Skin of body (tissue), 2 donors: ENCODE data around the gene MPP1. TPM values are rescaled to one million over a fixed set of nuclear protein-coding genes. Genes with fewer than 3 reads are reported as not detected.
"Not testable (repeated sequence)": the region's sequence is repeated elsewhere in the genome, so short reads cannot be mapped to it uniquely, and the experiment has no call there.

Experiments
- DNase-seq: peaks from one replicate; lab custom pipeline; 2025; lab: John Stamatoyannopoulos, UW
- total RNA-seq: library from RNA; depleted of rRNA; stranded (reverse); fragments of >200 nt; gene quantifications from one replicate; pipeline ENCODE4 v1.2.3, GENCODE V29; 2014

MPP1 gene
- total RNA-seq = 34.6 TPM

- DNase-seq = peak; percentile 24
These were observed at the start of gene MPP1 for GRCh38 chrX:154804957-154805695. Gene MPP1, minus strand, starts transcription at chrX:154805485. Its CDS starts 112 bp downstream, at chrX:154805373.

DNA sequence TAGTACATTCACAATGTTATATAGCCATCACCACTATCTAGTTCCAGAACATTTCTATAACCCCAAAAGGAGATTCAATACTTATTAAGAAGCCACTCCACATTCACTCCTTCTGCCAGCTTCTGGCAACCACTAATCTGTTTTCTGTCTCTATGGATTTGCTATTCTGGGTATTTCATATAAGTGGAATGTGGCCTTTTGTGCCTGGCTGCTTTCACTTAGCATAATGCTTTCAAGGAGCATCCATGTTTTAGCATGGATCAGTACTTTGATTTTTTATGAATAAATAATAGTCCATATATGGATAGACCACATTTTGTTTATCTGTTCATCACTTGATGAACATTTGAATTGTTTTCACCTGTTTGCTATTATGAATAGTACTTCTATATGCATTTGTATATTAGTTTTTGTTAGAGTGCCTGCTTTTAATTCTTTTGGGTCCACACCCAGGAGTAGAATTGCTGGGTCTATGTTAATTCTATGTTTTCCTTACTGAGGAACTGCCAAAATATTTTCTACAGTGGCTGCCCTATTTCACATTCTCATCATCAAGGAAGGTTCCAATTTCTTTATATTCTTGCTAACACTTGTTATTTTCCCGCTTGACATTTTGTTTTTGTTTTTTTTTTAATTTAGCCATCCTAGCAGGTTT is 45.8 kb upstream of the MPP1 start:
- no peak for DNase-seq

DNA sequence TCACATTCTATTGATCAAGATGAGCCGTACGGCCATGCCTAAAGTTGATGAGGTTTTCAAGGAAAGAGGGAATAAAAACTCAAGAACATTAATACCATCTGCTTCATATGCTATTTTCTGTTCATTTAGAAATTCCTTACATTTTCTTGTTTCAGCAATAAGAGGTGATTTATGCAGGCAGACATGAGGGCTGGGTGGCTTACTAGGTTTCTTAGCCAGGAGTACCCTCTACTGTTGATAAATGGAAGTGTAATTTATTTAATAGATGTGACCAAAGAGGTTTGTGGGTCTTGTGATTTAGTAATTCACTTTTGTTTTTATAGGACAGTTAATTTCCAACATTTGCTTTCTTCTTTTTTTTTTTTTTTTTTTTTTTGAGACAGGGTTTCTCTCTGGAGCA is 35.6 kb upstream of the MPP1 start:
- peak; percentile 25 for DNase-seq

- no peak for DNase-seq
These were observed 30.9 kb upstream of the MPP1 start for GRCh38 chrX:154836163-154836562.

GRCh38 chrX:154834562-154834961 is 29.3 kb upstream of the MPP1 start, which contains the start of gene SMIM9:
Gene SMIM9, minus strand, starts transcription at chrX:154834662. Its CDS starts 3,806 bp downstream, at chrX:154830856.
- no peak for DNase-seq

DNA sequence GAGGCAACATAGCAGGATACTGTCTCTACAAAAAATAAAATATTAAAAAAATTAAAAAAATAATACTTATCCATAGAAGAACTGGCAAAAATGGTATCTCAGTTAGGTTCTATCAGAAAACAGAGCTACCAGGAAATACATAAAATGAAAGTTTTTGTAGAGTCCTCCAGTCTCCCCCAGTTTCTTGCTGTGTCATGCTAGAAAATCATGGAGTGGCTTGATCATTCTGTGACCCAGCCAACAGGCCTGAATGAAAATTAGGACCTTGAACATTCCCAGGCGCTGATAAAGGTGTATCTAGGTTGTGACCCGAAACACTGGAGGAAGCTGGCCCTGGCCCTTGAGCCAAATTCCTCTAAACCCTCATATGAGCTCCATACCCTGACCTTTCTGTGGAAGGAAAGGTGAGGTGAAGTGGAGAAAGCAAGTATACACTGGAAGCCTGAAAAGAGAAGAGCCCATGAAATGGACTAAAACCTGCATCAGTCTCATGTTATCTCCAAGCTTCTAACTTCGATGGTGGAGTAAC is 28.5 kb upstream of the MPP1 start:
- no peak for DNase-seq

- no peak for DNase-seq
These were observed 24.7 kb upstream of the MPP1 start for GRCh38 chrX:154829926-154830442.

- DNase-seq = no peak
These were observed 23.8 kb upstream of the MPP1 start for GRCh38 chrX:154829134-154829533.

DNA sequence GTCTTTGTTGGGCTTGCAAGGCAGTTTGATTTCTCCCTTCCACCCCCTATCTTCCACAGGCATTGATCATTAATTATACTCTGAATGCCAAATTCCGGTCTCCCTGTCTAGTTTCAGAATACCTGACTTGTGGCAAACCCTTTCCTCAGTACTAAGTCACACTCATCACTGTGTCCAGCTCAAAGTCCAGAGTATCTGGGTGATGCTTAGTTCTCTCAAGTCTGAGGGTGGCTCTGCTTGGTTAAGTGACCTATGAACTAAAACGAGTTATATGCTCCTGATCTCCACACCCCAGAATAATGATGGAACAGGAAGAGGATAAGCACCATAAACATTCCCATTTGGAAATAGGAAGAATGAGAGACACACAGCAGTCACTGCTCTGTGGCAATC is 22.7 kb upstream of the MPP1 start:
- no peak for DNase-seq

- no peak for DNase-seq
These were observed 22.1 kb upstream of the MPP1 start for GRCh38 chrX:154827194-154828015.

- not testable (repeated sequence) for DNase-seq
These were observed 20.3 kb upstream of the MPP1 start for GRCh38 chrX:154825586-154825985.

- no peak for DNase-seq
These were observed 19.4 kb upstream of the MPP1 start for GRCh38 chrX:154824638-154825037.

DNA sequence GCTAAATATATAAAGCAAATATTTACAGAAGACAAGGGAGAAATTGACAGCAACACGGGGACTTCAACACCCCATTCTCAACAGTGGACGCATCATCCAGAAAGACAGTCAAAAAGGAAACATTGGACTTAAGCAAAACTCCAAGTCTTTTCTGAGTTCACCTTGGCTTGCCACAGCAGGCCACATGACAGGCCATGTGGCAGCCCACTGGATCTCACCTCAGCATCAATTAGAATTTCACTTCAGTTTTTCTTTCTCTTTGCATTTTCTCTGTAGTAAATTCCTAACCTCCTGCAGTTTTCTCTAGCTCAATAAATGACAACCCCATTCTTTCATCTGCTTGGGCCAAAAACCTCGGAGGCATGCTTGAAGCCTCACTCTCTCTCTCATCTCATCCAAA is 16.7 kb upstream of the MPP1 start:
- DNase-seq = no peak

DNA sequence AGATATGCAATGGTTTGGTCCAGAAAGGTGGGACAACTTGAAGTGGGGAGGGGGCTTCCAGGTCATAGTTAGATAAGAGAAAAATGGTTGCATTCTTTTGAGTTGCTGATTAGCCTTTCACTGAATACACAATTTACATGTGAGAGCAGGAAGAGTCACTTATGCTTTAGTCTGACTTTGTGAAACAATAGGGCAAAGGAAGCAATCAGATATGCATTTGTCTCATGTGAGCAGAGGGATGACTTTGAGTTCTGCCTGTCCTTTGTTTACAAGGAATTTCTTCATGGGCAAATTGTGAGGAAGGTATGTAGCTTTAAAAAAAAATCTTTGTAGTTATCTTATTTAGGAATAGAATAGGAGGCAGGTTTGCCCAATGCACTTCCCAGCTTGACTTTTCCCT is 16.2 kb upstream of the MPP1 start:
- no peak for DNase-seq

DNA sequence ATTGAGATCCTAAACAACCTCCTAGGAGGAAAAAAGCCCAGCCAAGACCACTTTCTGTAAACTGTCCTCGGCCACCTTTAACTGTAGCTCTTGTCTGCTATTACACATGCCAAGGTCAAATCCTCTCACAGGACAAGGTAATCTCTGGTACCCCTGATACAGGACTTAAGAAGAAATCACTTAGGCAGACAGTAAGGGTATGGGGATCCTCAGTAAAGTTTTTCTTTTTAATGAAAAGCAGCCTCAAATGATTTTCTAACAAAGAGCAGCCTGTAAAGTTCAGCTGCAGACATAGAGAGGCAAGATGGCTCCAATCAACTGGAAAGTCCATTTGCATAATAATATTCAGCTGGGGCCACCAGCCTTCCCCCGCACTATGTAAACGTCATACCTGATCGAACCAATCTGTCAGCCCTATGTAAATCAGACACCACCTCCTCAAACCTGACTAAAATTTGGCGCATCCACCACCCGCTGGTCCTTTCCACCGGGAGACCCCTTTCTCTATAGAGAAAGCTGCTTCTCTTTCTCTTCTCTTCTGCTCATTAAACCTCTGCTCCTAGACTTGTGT is 14.6 kb upstream of the MPP1 start:
- no peak for DNase-seq

DNA sequence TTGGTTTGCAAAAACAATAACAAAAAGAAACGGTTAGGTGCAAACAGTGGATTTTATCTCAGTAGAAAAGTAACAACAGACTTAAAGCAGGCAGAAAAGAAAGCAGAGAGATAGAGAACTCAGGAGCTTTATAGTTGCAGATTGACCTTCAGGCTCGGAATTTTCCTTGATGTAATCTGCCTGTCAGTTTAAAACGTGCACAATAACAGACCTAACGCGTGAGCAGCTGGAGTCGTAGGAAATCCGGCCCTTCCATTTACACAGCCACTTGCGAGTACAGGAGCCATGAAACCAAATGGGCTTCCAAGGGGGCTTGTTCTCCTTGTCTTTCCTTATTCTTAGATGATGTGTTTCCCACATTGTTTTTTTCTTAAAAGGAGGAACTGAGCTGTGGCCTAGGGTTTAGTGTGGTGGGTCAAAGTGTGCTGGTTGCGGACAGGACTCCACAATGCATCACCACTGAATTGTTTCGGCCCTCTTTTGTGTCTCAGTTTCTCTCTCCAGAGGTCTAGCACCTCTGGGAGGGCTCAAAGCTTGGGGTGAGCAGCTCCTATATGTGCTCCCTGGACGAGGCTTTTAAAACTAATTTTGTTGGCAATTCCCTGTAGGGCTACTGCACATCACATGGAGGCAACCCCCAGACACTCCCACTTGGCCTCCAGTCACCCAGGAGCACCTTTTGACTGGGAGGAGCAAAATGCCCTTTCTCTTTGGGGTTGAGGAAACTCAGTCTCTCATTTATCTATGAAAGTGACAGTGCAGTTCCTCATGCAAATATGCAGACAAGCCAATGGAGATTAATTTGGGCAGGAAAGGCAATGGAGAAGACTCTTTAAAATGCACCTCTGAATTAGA is 13.9 kb upstream of the MPP1 start:
- no peak for DNase-seq

GRCh38 chrX:154817048-154817618 is 11.8 kb upstream of the MPP1 start:
- DNase-seq = not testable (repeated sequence)

DNA sequence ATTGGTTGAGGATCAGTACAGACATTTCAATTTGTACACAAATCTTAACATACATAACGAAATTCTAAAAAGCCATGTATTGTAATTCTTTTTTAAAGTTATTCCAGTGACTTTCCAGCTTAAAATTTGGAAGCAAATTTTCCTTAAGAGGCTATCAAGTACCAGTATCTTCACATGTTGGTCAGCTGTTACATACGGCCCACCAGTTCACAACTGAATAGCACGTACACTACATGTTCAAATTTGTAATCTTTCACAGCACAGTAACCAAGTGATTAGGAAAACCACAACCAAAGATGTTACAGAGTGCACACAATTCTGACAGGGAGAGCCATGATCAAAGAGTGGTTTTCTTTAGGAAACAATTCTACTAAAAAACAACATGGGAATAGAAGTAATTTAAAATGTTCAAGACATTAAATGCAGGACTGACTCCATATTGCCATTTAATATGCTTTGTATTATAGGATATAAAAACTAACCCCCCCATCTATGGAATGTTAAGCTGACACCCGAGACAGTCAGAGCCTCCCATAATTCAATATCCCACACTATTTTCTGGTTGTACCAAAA is 11.1 kb upstream of the MPP1 start:
- not testable (repeated sequence) for DNase-seq

DNA sequence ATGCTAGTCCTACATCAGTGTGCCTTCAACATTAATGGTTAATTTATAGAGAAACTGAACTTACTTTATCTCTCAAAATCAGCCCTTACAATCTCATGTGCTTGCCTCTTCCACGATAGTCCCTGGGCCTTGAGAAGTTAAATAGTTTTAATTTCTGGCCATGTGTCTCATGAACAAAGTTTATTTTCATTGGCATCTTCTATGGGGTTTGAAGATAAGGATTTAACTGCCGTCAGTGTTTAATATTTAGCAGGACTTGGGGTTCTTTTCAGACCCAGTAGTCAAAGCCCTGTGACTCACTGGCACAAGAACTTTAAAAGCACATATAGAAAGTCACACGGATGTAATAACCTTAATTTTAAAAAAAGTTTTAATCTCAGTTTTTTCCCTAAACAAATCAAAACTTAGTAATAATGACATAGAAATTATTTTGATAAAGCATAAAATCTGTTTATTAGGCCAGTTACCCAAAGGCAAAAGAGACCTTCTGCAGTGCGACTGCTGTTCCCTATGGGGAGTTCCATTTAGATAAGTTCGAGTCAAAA is 10.1 kb upstream of the MPP1 start:
- no peak for DNase-seq
